Activated T-cell treated with anti-CD3 and anti-CD28 coated beads for 24 hours (primary cell): ENCODE measurements around the gene ARF1.

ENCODE experiments used
- DNase-seq: peaks from one replicate; pipeline ENCODE4 v3.0.0-alpha.2; 2020; ENCODE audit warnings: low read depth

Gene ARF1

GRCh38 chr1:228148196-228148861 lies 65.8 kb downstream of the ARF1 start:
- DNase-seq: no peak
